VCaP (cell line): ENCODE data around the gene GEMIN7.

Source experiments
- H3K27ac ChIP-seq: fragments of 450-650 bp; 2 replicates; pipeline ENCODE4 v1.5.1; 2017
- CTCF ChIP-seq: fragments of 450-650 bp; conservative IDR thresholded peaks from 2 replicates; pipeline ENCODE4 v1.5.1; 2017; ENCODE audit warnings: mild to moderate bottlenecking, moderate library complexity

GEMIN7 gene

DNA sequence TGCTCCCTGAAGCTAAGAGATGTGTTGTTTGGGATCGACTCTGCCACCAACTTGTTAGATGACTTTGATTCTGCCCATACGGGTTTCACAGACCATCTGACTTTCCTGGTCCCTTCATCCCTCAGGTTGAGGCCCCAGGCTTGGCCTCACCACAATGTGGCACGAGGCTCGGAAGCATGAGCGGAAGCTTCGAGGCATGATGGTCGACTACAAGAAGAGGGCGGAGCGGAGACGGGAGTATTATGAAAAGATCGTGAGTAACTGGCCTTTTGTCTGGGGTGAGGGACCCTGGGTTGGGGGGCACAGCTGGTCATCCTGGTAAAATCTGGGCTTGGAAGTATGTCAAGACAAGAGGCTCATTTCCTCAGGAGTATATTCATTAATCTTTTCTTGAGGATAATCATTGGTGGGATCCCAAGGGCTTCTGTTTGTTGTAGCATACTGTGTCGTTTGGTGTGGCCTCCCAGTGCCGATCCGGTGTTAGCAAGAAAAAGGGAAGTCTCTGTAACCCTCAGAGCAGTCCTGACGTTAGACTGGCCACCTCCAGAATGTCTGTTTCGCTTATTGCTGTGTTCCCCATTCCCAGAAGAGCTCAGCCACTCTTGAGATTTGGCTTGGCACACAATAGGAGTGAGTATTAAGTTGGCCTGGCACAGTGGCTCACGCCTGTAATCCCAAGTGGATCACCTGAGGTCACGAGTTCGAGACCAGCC is 38.8 kb upstream of the GEMIN7 start:
- TF ChIP-seq CTCF = no peak
- peak overlapping the region; percentile 98 for H3K27ac ChIP-seq

GRCh38 chr19:45041125-45041524 is 37.9 kb upstream of the GEMIN7 start:
- no peak for TF ChIP-seq CTCF
- peak overlapping the region; percentile 98; the same call in 1 of the 2 replicates for H3K27ac ChIP-seq

DNA sequence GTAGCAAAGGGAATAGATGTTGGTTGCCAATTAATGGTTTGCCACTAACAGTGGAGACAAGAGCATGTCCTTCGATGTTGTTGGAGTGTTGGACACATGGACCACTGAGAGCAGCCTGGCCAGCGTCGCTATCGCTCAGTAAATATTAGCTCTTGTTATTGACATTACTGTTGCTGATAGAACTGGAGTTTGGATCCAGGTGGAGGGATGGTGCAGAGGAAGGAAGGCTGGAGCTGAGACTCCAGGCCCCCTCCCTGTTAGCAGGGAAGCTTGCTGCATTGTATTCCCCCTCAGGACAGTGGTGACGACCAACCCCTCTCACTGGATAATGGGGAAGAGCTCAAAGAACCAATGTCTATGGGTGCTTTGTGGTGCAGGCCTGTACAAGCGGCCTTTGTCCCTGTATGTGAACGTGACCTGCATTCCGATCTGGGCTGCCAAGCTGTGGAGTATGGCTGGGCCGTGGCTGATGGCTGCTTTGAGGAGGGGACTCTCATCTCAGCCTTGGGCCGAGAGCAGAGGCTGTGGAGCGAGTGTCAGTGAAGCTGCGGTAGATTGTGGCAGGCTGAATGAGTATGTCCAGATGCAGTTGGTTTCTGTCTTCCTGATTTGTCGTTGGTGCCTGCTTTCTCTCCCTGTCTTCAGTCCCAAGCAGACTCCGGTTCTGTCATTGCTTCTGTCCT is 33.2 kb upstream of the GEMIN7 start:
- H3K27ac ChIP-seq = peak overlapping the region; percentile 81
- TF ChIP-seq CTCF = no peak

- TF ChIP-seq CTCF = no peak
These were observed 32.7 kb upstream of the GEMIN7 start for GRCh38 chr19:45046355-45046754.

DNA sequence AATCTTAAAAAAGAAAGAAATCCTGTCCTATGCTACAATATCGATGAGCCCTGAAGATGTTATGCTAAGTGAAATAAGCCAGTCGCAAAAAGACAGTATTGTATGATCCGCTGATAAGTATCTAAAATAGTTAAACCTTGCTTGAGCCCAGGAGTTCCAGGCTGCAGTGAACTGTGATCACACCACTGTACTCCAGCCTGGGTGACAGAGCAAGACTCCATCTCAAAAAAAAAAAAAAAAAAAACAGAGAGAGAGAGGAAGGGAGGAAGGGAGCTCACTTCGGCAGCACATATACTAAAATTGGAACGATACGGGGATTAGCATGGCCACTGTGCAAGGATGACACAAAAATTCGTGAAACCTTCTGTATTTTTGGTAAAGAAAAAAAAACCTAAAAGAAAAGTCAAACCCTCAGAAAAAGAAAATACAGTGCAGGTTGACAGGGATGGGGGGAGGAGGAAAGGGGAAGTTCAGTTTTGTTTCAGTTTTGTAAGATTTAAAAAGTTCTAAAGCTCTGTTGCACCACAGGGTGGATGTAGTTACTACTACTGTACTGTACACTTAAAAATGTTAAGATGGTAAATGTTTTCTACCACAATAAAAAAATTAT is 31.8 kb upstream of the GEMIN7 start:
- H3K27ac ChIP-seq = peak overlapping the region; percentile 81
- no peak for TF ChIP-seq CTCF

More at GRCh38 chr19:45046355-45046754, 32.7 kb upstream of the GEMIN7 start:
- H3K27ac ChIP-seq = peak overlapping the region; percentile 81

- no peak for TF ChIP-seq CTCF
- peak overlapping the region; percentile 42 for H3K27ac ChIP-seq
These were observed 29.9 kb upstream of the GEMIN7 start for GRCh38 chr19:45049073-45049736.

DNA sequence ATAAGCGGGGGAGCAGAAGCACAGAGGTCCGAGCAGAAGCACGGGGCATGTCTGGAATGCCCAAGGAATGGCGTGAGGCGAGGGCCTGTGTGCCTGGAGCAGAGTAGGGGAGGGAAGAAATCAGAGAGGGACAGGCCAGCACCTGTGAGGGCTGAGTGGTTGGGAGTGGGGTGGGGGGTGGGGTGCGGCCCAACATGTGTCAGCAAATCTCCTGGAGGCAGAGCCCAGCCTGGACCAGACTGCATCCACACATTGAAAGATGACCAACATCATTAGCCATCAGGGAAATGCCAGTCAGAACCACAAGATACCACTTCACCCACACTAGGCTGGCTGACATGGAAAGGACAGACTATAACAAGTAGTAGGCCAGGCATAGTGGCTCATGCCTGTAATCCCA is 29.0 kb upstream of the GEMIN7 start:
- TF ChIP-seq CTCF = no peak
- H3K27ac ChIP-seq = peak overlapping the region; percentile 42
